G401.6 (cell line): ENCODE data around the gene PTBP3.
A peak's percentile ranks its signal among the peaks of the same experiment; 100 is the strongest.

Experiments used
- FAIRE-seq: peaks from 2 replicates; lab custom pipeline; 2012; peaks lifted over from hg19 to GRCh38; lab: Jason Lieb, UNC

The PTBP3 gene

GRCh38 chr9:112360047-112360804 is 26.8 kb upstream of the PTBP3 start:
- no peak for FAIRE-seq

- FAIRE-seq: no peak
Observed at GRCh38 chr9:112355427-112355897, 22.0 kb upstream of the PTBP3 start.

GRCh38 chr9:112354081-112354743 is 20.8 kb upstream of the PTBP3 start:
- no peak for FAIRE-seq

- FAIRE-seq: no peak
Observed at GRCh38 chr9:112352209-112352608, 18.8 kb upstream of the PTBP3 start.

- FAIRE-seq: no peak
Observed at GRCh38 chr9:112351184-112351583, 17.8 kb upstream of the PTBP3 start.

- no peak for FAIRE-seq
Observed at GRCh38 chr9:112349008-112349333, 15.6 kb upstream of the PTBP3 start.

- no peak for FAIRE-seq
Observed at GRCh38 chr9:112348257-112349007, 15.0 kb upstream of the PTBP3 start.

GRCh38 chr9:112341730-112342129 is 8.3 kb upstream of the PTBP3 start:
- no peak for FAIRE-seq

- no peak for FAIRE-seq
Observed at GRCh38 chr9:112339886-112340285, 6.5 kb upstream of the PTBP3 start.

GRCh38 chr9:112338561-112338960 is 5.1 kb upstream of the PTBP3 start:
- no peak for FAIRE-seq

GRCh38 chr9:112337547-112337946 is 4.1 kb upstream of the PTBP3 start:
- no peak for FAIRE-seq

- peak; percentile 13 for FAIRE-seq
Observed at GRCh38 chr9:112334432-112334841, 1.0 kb upstream of the PTBP3 start.

GRCh38 chr9:112333639-112334431 is 416 bp upstream of the PTBP3 start:
- FAIRE-seq: no peak

- no peak for FAIRE-seq
Observed at GRCh38 chr9:112332674-112332976, 794 bp downstream of the PTBP3 start.

- FAIRE-seq: no peak
Observed at GRCh38 chr9:112332214-112332613, 1.2 kb downstream of the PTBP3 start.

- no peak for FAIRE-seq
Observed at GRCh38 chr9:112331674-112331952, 1.8 kb downstream of the PTBP3 start.

GRCh38 chr9:112328545-112328944 is 4.9 kb downstream of the PTBP3 start:
- FAIRE-seq: no peak

- no peak for FAIRE-seq
Observed at GRCh38 chr9:112327718-112328450, 5.5 kb downstream of the PTBP3 start.

- FAIRE-seq: no peak
Observed at GRCh38 chr9:112326194-112326593, 7.2 kb downstream of the PTBP3 start.

- no peak for FAIRE-seq
Observed at GRCh38 chr9:112325600-112325999, 7.8 kb downstream of the PTBP3 start.

- FAIRE-seq: no peak
Observed at GRCh38 chr9:112325127-112325526, 8.3 kb downstream of the PTBP3 start.

GRCh38 chr9:112323378-112323854 is 10.0 kb downstream of the PTBP3 start:
- FAIRE-seq: no peak
